Activated naive CD8-positive, alpha-beta T cell treated with anti-CD3 and anti-CD28 coated beads, Interleukin-2, amount 10 ng/mL, durations not matched to agents 7 days and 5 days (primary cell): ENCODE results near the gene PCP4. TPM values are rescaled to one million over a fixed set of nuclear protein-coding genes. Genes with fewer than 3 reads are reported as not detected.
"Not testable (repeated sequence)": the region's sequence is repeated elsewhere in the genome, so short reads cannot be mapped to it uniquely, and the experiment has no call there.

Source experiments
- ATAC-seq: fragments of 150-1000 bp; cut with Tn5 transposase; one replicate; pipeline ENCODE4 v1.10.0; 2021; ENCODE audit warnings: low read depth, moderate library complexity
- POLR2A ChIA-PET: fragments of 350-600 bp; sonication (Branson Sonifier 250); formaldehyde crosslinking; loops from one replicate; lab custom pipeline; 2021; ENCODE audit warnings: antibody characterized with exemption; lab: Charles Lee
- DNase-seq: peaks from one replicate; pipeline ENCODE4 v3.0.0; 2021
- H3K27ac Mint-ChIP-seq: one replicate; pipeline ENCODE4 v1.8.0; 2022; ENCODE audit warnings: mild to moderate bottlenecking, mixed read lengths
- H3K27me3 Mint-ChIP-seq: one replicate; pipeline ENCODE4 v1.8.0; 2022; ENCODE audit warnings: mild to moderate bottlenecking, moderate library complexity, mixed read lengths
- H3K36me3 Mint-ChIP-seq: one replicate; pipeline ENCODE4 v1.8.0; 2021; ENCODE audit warnings: mild to moderate bottlenecking, mixed read lengths
- H3K4me1 Mint-ChIP-seq: one replicate; pipeline ENCODE4 v1.8.0; 2021; ENCODE audit warnings: mixed read lengths
- H3K4me3 Mint-ChIP-seq: one replicate; pipeline ENCODE4 v1.8.0; 2022; ENCODE audit warnings: mild to moderate bottlenecking, moderate library complexity, mixed read lengths
- H3K9me3 Mint-ChIP-seq: one replicate; pipeline ENCODE4 v1.8.0; 2021; ENCODE audit warnings: mixed read lengths
- total RNA-seq, 2 experiments: library from RNA; stranded (reverse); gene quantifications; one replicate each; pipeline ENCODE4 v1.2.3, GENCODE V29; 2021

Gene PCP4
- total RNA-seq, 2 experiments from 2014 or later, result not detected

- no peaks in the 10 kb centered on the region for H3K36me3 Mint-ChIP-seq
- POLR2A ChIA-PET, result no interaction called here
- H3K27ac Mint-ChIP-seq, result no peak overlapping the region
Observed at GRCh38 chr21:39881661-39882060, 14.4 kb downstream of the PCP4 start.

GRCh38 chr21:39882151-39882838, 15.1 kb downstream of the PCP4 start:
- H3K27ac Mint-ChIP-seq, result no peak overlapping the region
- H3K4me3 Mint-ChIP-seq, result no peak overlapping the region
- no peaks in the 10 kb centered on the region for H3K4me1 Mint-ChIP-seq
- POLR2A ChIA-PET, result no interaction called here
- no peaks in the 10 kb centered on the region for H3K9me3 Mint-ChIP-seq
- ATAC-seq (no peak), DNase-seq (no peak)
- no peaks in the 10 kb centered on the region for H3K36me3 Mint-ChIP-seq
- H3K27me3 Mint-ChIP-seq, result no peaks in the 10 kb centered on the region

More at GRCh38 chr21:39881661-39882060, 14.4 kb downstream of the PCP4 start:
- ATAC-seq (no peak), DNase-seq (no peak)
- Mint-ChIP-seq H3K9me3 (no peaks in the 10 kb centered on the region), H3K27me3 (no peaks in the 10 kb centered on the region), H3K4me3 (no peak overlapping the region), H3K4me1 (no peaks in the 10 kb centered on the region)

GRCh38 chr21:39882839-39883195, 15.6 kb downstream of the PCP4 start:
- Mint-ChIP-seq H3K27ac (no peak overlapping the region), H3K4me3 (no peak overlapping the region), H3K36me3 (no peaks in the 10 kb centered on the region), H3K9me3 (no peaks in the 10 kb centered on the region), H3K4me1 (no peaks in the 10 kb centered on the region), H3K27me3 (no peaks in the 10 kb centered on the region)
- ATAC-seq, result no peak
- no peak for DNase-seq
- POLR2A ChIA-PET, result no interaction called here

- no peak for ATAC-seq
- Mint-ChIP-seq H3K27me3 (no peaks in the 10 kb centered on the region), H3K36me3 (no peaks in the 10 kb centered on the region), H3K4me3 (no peak overlapping the region), H3K9me3 (no peaks in the 10 kb centered on the region), H3K4me1 (no peaks in the 10 kb centered on the region), H3K27ac (no peak overlapping the region)
- POLR2A ChIA-PET, result no interaction called here
- no peak for DNase-seq
Observed at GRCh38 chr21:39885119-39885848, 18.0 kb downstream of the PCP4 start.

- no peaks in the 10 kb centered on the region for H3K27me3 Mint-ChIP-seq
- POLR2A ChIA-PET, result no interaction called here
- H3K27ac Mint-ChIP-seq, result no peak overlapping the region
- H3K36me3 Mint-ChIP-seq, result no peaks in the 10 kb centered on the region
- H3K4me1 Mint-ChIP-seq, result no peaks in the 10 kb centered on the region
- H3K9me3 Mint-ChIP-seq, result no peaks in the 10 kb centered on the region
- no peak for ATAC-seq
- DNase-seq, result no peak
- H3K4me3 Mint-ChIP-seq, result no peak overlapping the region
Observed at GRCh38 chr21:39888848-39889247, 21.6 kb downstream of the PCP4 start.

- no peaks in the 10 kb centered on the region for H3K4me1 Mint-ChIP-seq
- no peak for ATAC-seq
Observed at GRCh38 chr21:39891111-39891510, 23.9 kb downstream of the PCP4 start.

GRCh38 chr21:39891863-39892262, 24.6 kb downstream of the PCP4 start:
- H3K4me3 Mint-ChIP-seq, H3K9me3 Mint-ChIP-seq, H3K36me3 Mint-ChIP-seq, H3K27me3 Mint-ChIP-seq, ATAC-seq, POLR2A ChIA-PET, H3K27ac Mint-ChIP-seq, H3K4me1 Mint-ChIP-seq, DNase-seq: not testable (repeated sequence)

More at GRCh38 chr21:39891111-39891510, 23.9 kb downstream of the PCP4 start:
- Mint-ChIP-seq H3K27me3 (no peaks in the 10 kb centered on the region), H3K9me3 (no peaks in the 10 kb centered on the region), H3K27ac (no peak overlapping the region), H3K4me3 (no peak overlapping the region), H3K36me3 (no peaks in the 10 kb centered on the region)
- POLR2A ChIA-PET, result no interaction called here
- DNase-seq, result no peak

- no peaks in the 10 kb centered on the region for H3K4me1 Mint-ChIP-seq
- POLR2A ChIA-PET, result no interaction called here
- H3K27me3 Mint-ChIP-seq, result no peaks in the 10 kb centered on the region
- no peak overlapping the region for H3K27ac Mint-ChIP-seq
- no peak overlapping the region for H3K4me3 Mint-ChIP-seq
- no peaks in the 10 kb centered on the region for H3K36me3 Mint-ChIP-seq
- no peak for DNase-seq
- no peak for ATAC-seq
- peaks cover 2% of the 10 kb centered on the region for H3K9me3 Mint-ChIP-seq
Observed at GRCh38 chr21:39900491-39900890, 33.3 kb downstream of the PCP4 start.

GRCh38 chr21:39900911-39901310, 33.7 kb downstream of the PCP4 start:
- DNase-seq, result no peak
- no peak for ATAC-seq
- no peaks in the 10 kb centered on the region for H3K27me3 Mint-ChIP-seq
- no peaks in the 10 kb centered on the region for H3K36me3 Mint-ChIP-seq
- no peak overlapping the region for H3K27ac Mint-ChIP-seq
- no peak overlapping the region for H3K4me3 Mint-ChIP-seq
- H3K9me3 Mint-ChIP-seq, result peaks cover 2% of the 10 kb centered on the region
- no peaks in the 10 kb centered on the region for H3K4me1 Mint-ChIP-seq
- POLR2A ChIA-PET, result no interaction called here

- no peak for ATAC-seq
- no peak for DNase-seq
- Mint-ChIP-seq H3K27ac (no peak overlapping the region), H3K36me3 (no peaks in the 10 kb centered on the region), H3K9me3 (peaks cover 2% of the 10 kb centered on the region), H3K27me3 (no peaks in the 10 kb centered on the region), H3K4me3 (no peak overlapping the region), H3K4me1 (no peaks in the 10 kb centered on the region)
- POLR2A ChIA-PET, result no interaction called here
Observed at GRCh38 chr21:39902986-39903385, 35.7 kb downstream of the PCP4 start.

- no peaks in the 10 kb centered on the region for H3K4me1 Mint-ChIP-seq
- DNase-seq (no peak), ATAC-seq (no peak)
- POLR2A ChIA-PET, result no interaction called here
- no peaks in the 10 kb centered on the region for H3K9me3 Mint-ChIP-seq
- no peaks in the 10 kb centered on the region for H3K27me3 Mint-ChIP-seq
- H3K4me3 Mint-ChIP-seq, result no peak overlapping the region
- no peak overlapping the region for H3K27ac Mint-ChIP-seq
- H3K36me3 Mint-ChIP-seq, result no peaks in the 10 kb centered on the region
Observed at GRCh38 chr21:39904457-39904856, 37.2 kb downstream of the PCP4 start.

- H3K27me3 Mint-ChIP-seq, result no peaks in the 10 kb centered on the region
- DNase-seq, result no peak
- ATAC-seq, result no peak
- H3K4me1 Mint-ChIP-seq, result no peaks in the 10 kb centered on the region
- H3K36me3 Mint-ChIP-seq, result no peaks in the 10 kb centered on the region
- POLR2A ChIA-PET, result no interaction called here
- no peaks in the 10 kb centered on the region for H3K9me3 Mint-ChIP-seq
- no peak overlapping the region for H3K27ac Mint-ChIP-seq
- no peak overlapping the region for H3K4me3 Mint-ChIP-seq
Observed at GRCh38 chr21:39908265-39908923, 41.2 kb downstream of the PCP4 start.

- H3K9me3 Mint-ChIP-seq, result no peaks in the 10 kb centered on the region
- ATAC-seq, result no peak
Observed at GRCh38 chr21:39911286-39912199, 44.3 kb downstream of the PCP4 start.

More at GRCh38 chr21:39911286-39912199, 44.3 kb downstream of the PCP4 start:
- Mint-ChIP-seq H3K4me1 (no peaks in the 10 kb centered on the region), H3K36me3 (no peaks in the 10 kb centered on the region), H3K27me3 (no peaks in the 10 kb centered on the region), H3K27ac (no peak overlapping the region), H3K4me3 (no peak overlapping the region)
- POLR2A ChIA-PET, result no interaction called here
- no peak for DNase-seq
